Esophagus squamous epithelium (tissue), 5 donors: ENCODE results near the gene MTIF3. TPM values are rescaled to one million over a fixed set of nuclear protein-coding genes. Genes with fewer than 3 reads are reported as not detected.
A peak's percentile ranks its signal among the peaks of the same experiment; 100 is the strongest.

Source experiments
- DNase-seq: peaks from one replicate; lab custom pipeline; 2025; lab: John Stamatoyannopoulos, UW
- H3K27ac ChIP-seq, 4 donors: fragments of 200-600 bp; sonication (generic); one replicate each; pipeline ENCODE4 v1.5.1; 2016 to 2019; ENCODE audit warnings: mild to moderate bottlenecking in 1 of 4
- H3K27me3 ChIP-seq, 4 donors: fragments of 200-600 bp; sonication (generic); 1 replicate in 3 of 4; 2 replicates in 1 of 4; pipeline versions ENCODE4 v1.5.1 to v1.6.0; 2017 to 2021; ENCODE audit warnings: antibody characterized with exemption in 1 of 4
- H3K36me3 ChIP-seq, 3 donors: fragments of 200-600 bp; sonication (generic); one replicate each; pipeline ENCODE4 v1.5.1; 2016 to 2019
- H3K4me1 ChIP-seq, 3 donors: fragments of 200-600 bp; sonication (generic); one replicate each; pipeline ENCODE4 v1.5.1; 2017 to 2019
- H3K4me3 ChIP-seq, 4 donors: fragments of 200-600 bp; sonication (generic); 1 replicate in 3 of 4; 2 replicates in 1 of 4; pipeline ENCODE4 v1.5.1; 2016 to 2019; ENCODE audit warnings: mild to moderate bottlenecking in 2 of 4, moderate library complexity in 1 of 4
- H3K9me3 ChIP-seq, 3 donors: fragments of 200-600 bp; sonication (generic); one replicate each; pipeline ENCODE4 v1.5.1; 2016 to 2019
- CTCF ChIP-seq, 6 experiments: fragments of 450-650 bp in 4 of 6; fragments of 200-600 bp in 2 of 6; sonication (generic) in 2 of 6; IDR thresholded peaks; one replicate each; pipeline ENCODE4 v1.5.1; 2016 to 2019; ENCODE audit warnings: antibody characterized with exemption in 6 of 6, mild to moderate bottlenecking in 4 of 6, moderate library complexity in 4 of 6
- POLR2A ChIP-seq, 4 donors: fragments of 450-650 bp; IDR thresholded peaks; one replicate each; pipeline ENCODE4 v1.6.1; 2017; ENCODE audit warnings: antibody characterized with exemption in 4 of 4, mild to moderate bottlenecking in 4 of 4, moderate library complexity in 3 of 4
- WGBS, 2 donors: methylation state at CpG; one replicate each; pipeline ENCODE4 v1.1.5; 2018; 5-methylcytosine and 5-hydroxymethylcytosine counted together
- intact Hi-C: fragments of 100-400 bp; cut with DNase I; formaldehyde crosslinking; loops from one replicate; pipeline ENCODE4 v1.15.0; 2022
- total RNA-seq, 4 donors: library from RNA; depleted of rRNA; stranded (reverse); fragments of >200 nt; gene quantifications; one replicate each; pipeline ENCODE4 v1.1.0, GENCODE V29; 2016
- donor health status: DM: yes; HTN: yes; CAD: no.

MTIF3 gene
- total RNA-seq, 4 donors from 2014 or later: 31.1 to 41.7 (median 35.0) TPM

GRCh38 chr13:27463500-27463899 lies 13.1 kb upstream of the MTIF3 start:
- DNase-seq: no peak
- TF ChIP-seq POLR2A (IDR thresholded peaks at IDR 0.05): no peak
- no peak for TF ChIP-seq CTCF (IDR thresholded peaks at IDR 0.05)
- H3K9me3 ChIP-seq: no peaks in the 10 kb centered on the region
- H3K27ac ChIP-seq: no peak overlapping the region
- peaks cover 0 to 7% (median 0%) of the 10 kb centered on the region in 4 donors for H3K27me3 ChIP-seq
- H3K4me3 ChIP-seq: no peak overlapping the region
- intact Hi-C loops: no loop called here
- 71 to 77% methylated on average over 6 of the region's 6 CpGs for WGBS, 2 donors
- H3K36me3 ChIP-seq: no peaks in the 10 kb centered on the region
- no peaks in the 10 kb centered on the region for H3K4me1 ChIP-seq

- intact Hi-C loops: no loop called here
- TF ChIP-seq CTCF (IDR thresholded peaks at IDR 0.05): no peak
- no peak for TF ChIP-seq POLR2A (IDR thresholded peaks at IDR 0.05)
- Histone ChIP-seq H3K9me3 (no peaks in the 10 kb centered on the region), H3K4me3 (no peak overlapping the region), H3K36me3 (no peaks in the 10 kb centered on the region), H3K27me3 (peaks cover 0 to 7% (median 0%) of the 10 kb centered on the region in 4 donors), H3K4me1 (no peaks in the 10 kb centered on the region), H3K27ac (no peak overlapping the region)
- DNase-seq: no peak
- 86 to 88% methylated on average over 11 to 12 of the region's 12 CpGs for WGBS, 2 donors
These were observed 11.7 kb upstream of the MTIF3 start for GRCh38 chr13:27461940-27462584.

GRCh38 chr13:27455331-27455855 lies 5.0 kb upstream of the MTIF3 start:
- no peak for DNase-seq
- intact Hi-C loops: no loop called here
- peak overlapping the region in 3 of 4 donors; percentile 25 to 51 (median 40) for H3K27ac ChIP-seq
- whole genome bisulfite sequencing, 2 donors: 2 to 21% methylated on average over 5 of the region's 5 CpGs
- no peaks in the 10 kb centered on the region for H3K36me3 ChIP-seq
- H3K27me3 ChIP-seq: no peaks in the 10 kb centered on the region
- H3K4me3 ChIP-seq: peak overlapping the region in 3 of 4 donors; percentile 18 to 50 (median 23)
- TF ChIP-seq POLR2A (IDR thresholded peaks at IDR 0.05) (no peak), CTCF (IDR thresholded peaks at IDR 0.05) (no peak)
- no peaks in the 10 kb centered on the region for H3K9me3 ChIP-seq
- peaks cover 0 to 26% (median 0%) of the 10 kb centered on the region in 3 donors for H3K4me1 ChIP-seq

GRCh38 chr13:27450921-27451471 lies 632 bp upstream of the MTIF3 start:
- WGBS, 2 donors: 1% methylated on average over 31 to 33 of the region's 34 CpGs
- peak overlapping the region; percentile 97 to 100 (median 100) for H3K27ac ChIP-seq
- H3K9me3 ChIP-seq: no peaks in the 10 kb centered on the region
- no peak for DNase-seq
- H3K4me3 ChIP-seq: peak overlapping the region; percentile 73 to 97 (median 84)
- peaks cover 8 to 52% (median 15%) of the 10 kb centered on the region in 3 donors for H3K4me1 ChIP-seq
- TF ChIP-seq POLR2A (IDR thresholded peaks at IDR 0.05) (no peak), CTCF (IDR thresholded peaks at IDR 0.05) (no peak)
- H3K36me3 ChIP-seq: peaks cover 0 to 2% (median 0%) of the 10 kb centered on the region in 3 donors
- H3K27me3 ChIP-seq: no peaks in the 10 kb centered on the region
- intact Hi-C loops: no loop called here

GRCh38 chr13:27449081-27449603 lies 1.2 kb downstream of the MTIF3 start:
- WGBS, 2 donors: 46 to 50% methylated on average over 15 of the region's 15 CpGs
- DNase-seq: no peak
- no peaks in the 10 kb centered on the region for H3K9me3 ChIP-seq
- H3K27me3 ChIP-seq: no peaks in the 10 kb centered on the region
- peaks cover 8 to 48% (median 15%) of the 10 kb centered on the region in 3 donors for H3K4me1 ChIP-seq
- no peak for TF ChIP-seq POLR2A (IDR thresholded peaks at IDR 0.05)
- TF ChIP-seq CTCF (IDR thresholded peaks at IDR 0.05): no peak
- H3K27ac ChIP-seq: peak overlapping the region; percentile 97 to 100 (median 100)
- peak overlapping the region; percentile 73 to 97 (median 84) for H3K4me3 ChIP-seq
- intact Hi-C loops: no loop called here
- H3K36me3 ChIP-seq: peaks cover 0 to 14% (median 0%) of the 10 kb centered on the region in 3 donors
